CD4-positive, CD25-positive, alpha-beta regulatory T cell (primary cell): ENCODE results near the gene TMEM269. TPM values are rescaled to one million over a fixed set of nuclear protein-coding genes. Genes with fewer than 3 reads are reported as not detected.

Experiments used
- ATAC-seq, 2 donors: fragments of 150-1000 bp; cut with Tn5 transposase; one replicate each; pipeline ENCODE4 v1.10.0; 2021; ENCODE audit warnings: low read depth in 2 of 2, moderate number of reproducible peaks in 2 of 2, moderate library complexity in 1 of 2
- DNase-seq, 3 donors: peaks; one replicate each; pipeline versions ENCODE4 v3.0.0 to v3.0.0-alpha.2; 2012 to 2022; ENCODE audit warnings: mixed read lengths in 1 of 3
- H3K27ac ChIP-seq: one replicate; pipeline ENCODE4 v1.7.0; 2013; ENCODE audit warnings: mild to moderate bottlenecking, low read length; ENCODE audit not compliant: insufficient read depth, poor library complexity, severe bottlenecking
- H3K27me3 ChIP-seq: one replicate; pipeline ENCODE4 v1.7.0; 2013; ENCODE audit warnings: low read length; ENCODE audit not compliant: control insufficient read depth, insufficient read depth
- H3K36me3 ChIP-seq: one replicate; pipeline ENCODE4 v1.7.0; 2013; ENCODE audit warnings: mild to moderate bottlenecking, low read length, moderate library complexity; ENCODE audit not compliant: control insufficient read depth, insufficient read depth
- H3K4me1 ChIP-seq: 2 replicates; pipeline ENCODE4 v1.7.0; 2013; ENCODE audit warnings: mild to moderate bottlenecking, low read length; ENCODE audit not compliant: insufficient read depth, control insufficient read depth, poor library complexity, severe bottlenecking
- H3K4me3 ChIP-seq: one replicate; pipeline ENCODE4 v1.7.0; 2013; ENCODE audit warnings: low read depth, mild to moderate bottlenecking, low read length, moderate library complexity
- H3K9me3 ChIP-seq, 2 experiments: 1 replicate in 1 of 2; 2 replicates in 1 of 2; pipeline ENCODE4 v1.7.0; 2013; ENCODE audit warnings: low read length in 2 of 2, mild to moderate bottlenecking in 1 of 2, moderate library complexity in 1 of 2; ENCODE audit not compliant: control insufficient read depth in 2 of 2
- H3K27ac Mint-ChIP-seq, 3 donors: one replicate each; pipeline ENCODE4 v1.8.0; 2020 to 2022; ENCODE audit warnings: mild to moderate bottlenecking in 3 of 3, mixed read lengths in 3 of 3, moderate library complexity in 2 of 3
- H3K27me3 Mint-ChIP-seq: one replicate; pipeline ENCODE4 v1.8.0; 2022; ENCODE audit warnings: mild to moderate bottlenecking, mixed read lengths
- H3K36me3 Mint-ChIP-seq: one replicate; pipeline ENCODE4 v1.8.0; 2020; ENCODE audit warnings: mixed read lengths
- H3K4me1 Mint-ChIP-seq, 4 donors: one replicate each; pipeline ENCODE4 v1.8.0; 2020 to 2022; ENCODE audit warnings: mixed read lengths in 4 of 4, mild to moderate bottlenecking in 1 of 4
- H3K4me3 Mint-ChIP-seq, 4 donors: one replicate each; pipeline ENCODE4 v1.8.0; 2020 to 2022; ENCODE audit warnings: mild to moderate bottlenecking in 4 of 4, mixed read lengths in 4 of 4, moderate library complexity in 3 of 4
- H3K9me3 Mint-ChIP-seq, 7 donors: one replicate each; pipeline ENCODE4 v1.8.0; 2020 to 2022; ENCODE audit warnings: mixed read lengths in 7 of 7, mild to moderate bottlenecking in 3 of 7, moderate library complexity in 2 of 7
- polyA plus RNA-seq, 4 donors: library from polyadenylated mRNA; unstranded; fragments of 300-500 nt; fragmentation: Illumina TruSeq; gene quantifications; one replicate each; pipeline ENCODE4 v1.2.3, GENCODE V29; 2021
- total RNA-seq: library from RNA; stranded (reverse); gene quantifications from one replicate; pipeline ENCODE4 v1.2.3, GENCODE V29; 2022

TMEM269 gene
- total and polyA plus RNA-seq, 5 donors from 2014 or later, result 0.12 to 1.1 TPM; not detected in 3

GRCh38 chr1:42817976-42818375, 33.2 kb downstream of the TMEM269 start:
- no peaks in the 10 kb centered on the region for H3K36me3 ChIP-seq
- peaks cover 19% of the 10 kb centered on the region for H3K4me1 ChIP-seq
- Mint-ChIP-seq H3K4me1 (peaks cover 16 to 34% (median 29%) of the 10 kb centered on the region in 4 donors), H3K36me3 (peaks cover 12% of the 10 kb centered on the region), H3K27ac (peak overlapping the region in 1 of 3 donors; percentile 44), H3K9me3 (peaks cover 0 to 2% (median 0%) of the 10 kb centered on the region in 7 donors), H3K4me3 (peak overlapping the region; percentile 81 to 92 (median 83)), H3K27me3 (no peaks in the 10 kb centered on the region)
- no peaks in the 10 kb centered on the region for H3K9me3 ChIP-seq
- no peak overlapping the region for H3K27ac ChIP-seq
- DNase-seq (no peak), ATAC-seq (no peak)
- peak overlapping the region; percentile 93 for H3K4me3 ChIP-seq
- H3K27me3 ChIP-seq, result no peaks in the 10 kb centered on the region

DNA sequence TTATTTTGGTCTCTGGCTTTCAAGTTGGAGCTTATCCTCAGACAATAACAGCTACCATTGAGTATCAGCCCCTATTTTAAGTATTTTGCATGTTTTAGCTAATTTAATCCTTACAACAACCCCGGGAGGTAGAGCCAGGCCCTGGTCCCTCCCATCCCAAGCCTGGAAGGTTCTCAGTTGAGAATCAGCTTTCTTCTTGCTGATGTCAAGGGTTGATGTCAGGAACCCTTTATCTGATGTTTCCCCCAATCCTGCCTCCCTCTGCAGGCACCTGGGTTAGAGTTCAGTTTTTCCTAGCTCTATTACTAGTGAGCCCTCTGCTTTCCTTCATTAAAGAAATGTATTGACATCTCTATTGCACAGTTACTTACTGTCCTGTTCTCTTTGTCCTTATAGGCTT, 36.0 kb downstream of the TMEM269 start:
- Mint-ChIP-seq H3K9me3 (peaks cover 0 to 2% (median 0%) of the 10 kb centered on the region in 7 donors), H3K27me3 (no peaks in the 10 kb centered on the region), H3K36me3 (peaks cover 13% of the 10 kb centered on the region), H3K4me1 (peaks cover 16 to 30% (median 24%) of the 10 kb centered on the region in 4 donors), H3K27ac (peak overlapping the region in 1 of 3 donors; percentile 9), H3K4me3 (peak overlapping the region in 1 of 4 donors; percentile 44)
- H3K4me1 ChIP-seq, result peaks cover 16% of the 10 kb centered on the region
- ATAC-seq (no peak), DNase-seq (no peak)
- H3K27me3 ChIP-seq, result no peaks in the 10 kb centered on the region
- no peaks in the 10 kb centered on the region for H3K36me3 ChIP-seq
- no peak overlapping the region for H3K27ac ChIP-seq
- H3K4me3 ChIP-seq, result no peak overlapping the region
- H3K9me3 ChIP-seq, result no peaks in the 10 kb centered on the region

DNA sequence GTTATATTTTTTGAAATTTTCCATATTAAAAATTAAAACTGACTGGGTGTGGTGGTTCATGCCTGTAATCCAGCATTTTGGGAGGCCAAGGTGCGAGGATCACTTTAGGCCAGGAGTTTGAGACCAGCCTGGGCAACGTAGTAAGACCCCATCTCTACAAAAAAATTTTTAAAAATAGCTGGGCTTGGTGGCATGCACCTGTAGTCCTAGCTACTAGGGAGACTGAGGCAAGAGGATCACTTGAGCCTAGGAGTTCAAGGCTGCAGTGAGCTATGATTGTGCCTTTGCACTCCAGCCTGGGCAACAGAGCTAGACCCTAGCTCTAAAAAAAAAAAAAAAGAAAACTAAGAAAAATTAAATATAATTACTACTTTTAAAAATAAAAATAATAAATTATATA, 36.9 kb downstream of the TMEM269 start:
- no peak for ATAC-seq
- Mint-ChIP-seq H3K4me3 (no peak overlapping the region), H3K36me3 (peaks cover 9% of the 10 kb centered on the region), H3K27ac (no peak overlapping the region), H3K4me1 (peaks cover 9 to 22% (median 17%) of the 10 kb centered on the region in 4 donors), H3K9me3 (peaks cover 0 to 2% (median 0%) of the 10 kb centered on the region in 7 donors), H3K27me3 (no peaks in the 10 kb centered on the region)
- Histone ChIP-seq H3K4me3 (no peak overlapping the region), H3K27me3 (no peaks in the 10 kb centered on the region), H3K27ac (no peak overlapping the region), H3K9me3 (no peaks in the 10 kb centered on the region), H3K36me3 (no peaks in the 10 kb centered on the region), H3K4me1 (peaks cover 7% of the 10 kb centered on the region)
- no peak for DNase-seq

GRCh38 chr1:42822800-42823392, 38.1 kb downstream of the TMEM269 start:
- Mint-ChIP-seq H3K36me3 (peaks cover 9% of the 10 kb centered on the region), H3K27ac (no peak overlapping the region)

GRCh38 chr1:42824481-42825035, 39.8 kb downstream of the TMEM269 start:
- no peak overlapping the region for H3K27ac ChIP-seq
- H3K27ac Mint-ChIP-seq, result peak overlapping the region in 1 of 3 donors; percentile 38
- no peak for DNase-seq

More at GRCh38 chr1:42822800-42823392, 38.1 kb downstream of the TMEM269 start:
- Histone ChIP-seq H3K4me1 (peaks cover 1% of the 10 kb centered on the region), H3K36me3 (no peaks in the 10 kb centered on the region), H3K4me3 (no peak overlapping the region), H3K9me3 (no peaks in the 10 kb centered on the region), H3K27me3 (no peaks in the 10 kb centered on the region), H3K27ac (no peak overlapping the region)
- peak overlapping the region in 1 of 4 donors; percentile 81 for H3K4me3 Mint-ChIP-seq
- ATAC-seq, result no peak
- peaks cover 9 to 17% (median 13%) of the 10 kb centered on the region in 4 donors for H3K4me1 Mint-ChIP-seq
- no peaks in the 10 kb centered on the region for H3K27me3 Mint-ChIP-seq
- no peak for DNase-seq
- H3K9me3 Mint-ChIP-seq, result peaks cover 0 to 2% (median 0%) of the 10 kb centered on the region in 7 donors

DNA sequence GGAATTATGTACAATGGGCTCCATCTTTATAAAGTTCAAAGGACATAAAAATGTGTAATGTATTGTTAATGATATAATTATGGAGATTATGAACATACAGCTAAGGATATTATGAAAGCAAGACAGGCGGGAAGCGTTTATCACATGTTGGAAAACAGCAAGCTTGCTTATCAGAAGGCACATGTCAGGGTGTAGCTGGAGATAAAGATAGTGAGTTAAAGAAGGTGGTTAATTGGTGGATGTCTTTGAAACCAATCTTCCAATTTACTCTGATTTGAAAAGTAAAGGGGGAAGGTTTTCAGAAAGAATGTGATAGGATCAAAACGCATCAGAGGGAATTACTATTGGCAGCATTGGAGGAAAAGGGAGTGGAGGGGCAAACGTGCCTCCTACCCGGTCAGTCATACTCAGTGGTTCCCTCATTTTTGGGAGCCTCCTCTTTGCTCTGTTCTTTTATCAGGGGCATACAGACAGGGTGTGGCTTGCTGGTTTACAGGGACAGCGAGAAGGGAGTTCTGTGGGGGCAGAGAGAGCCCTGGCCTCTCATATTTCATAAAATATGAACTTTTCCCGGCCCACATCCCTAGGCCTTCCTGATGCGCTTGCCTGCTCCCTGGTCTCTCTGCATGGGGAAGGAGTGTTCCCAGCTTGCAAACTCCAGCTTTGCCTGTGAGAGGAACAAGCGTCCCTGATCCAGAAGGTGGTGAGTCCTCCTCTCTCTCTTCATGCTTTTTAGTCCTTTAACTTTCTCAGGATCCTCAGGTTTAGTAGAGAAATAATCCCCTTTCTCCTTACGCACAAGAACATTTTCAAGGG, 40.5 kb downstream of the TMEM269 start:
- H3K4me1 Mint-ChIP-seq, result peaks cover 4 to 7% (median 5%) of the 10 kb centered on the region in 4 donors
- no peak overlapping the region for H3K4me3 Mint-ChIP-seq
- no peak overlapping the region for H3K27ac Mint-ChIP-seq
- no peak for ATAC-seq
- Histone ChIP-seq H3K27me3 (no peaks in the 10 kb centered on the region), H3K4me1 (no peaks in the 10 kb centered on the region), H3K9me3 (no peaks in the 10 kb centered on the region), H3K4me3 (no peak overlapping the region), H3K27ac (no peak overlapping the region), H3K36me3 (no peaks in the 10 kb centered on the region)
- no peaks in the 10 kb centered on the region for H3K27me3 Mint-ChIP-seq
- H3K9me3 Mint-ChIP-seq, result no peaks in the 10 kb centered on the region
- H3K36me3 Mint-ChIP-seq, result peaks cover 6% of the 10 kb centered on the region
- no peak for DNase-seq

More at GRCh38 chr1:42824481-42825035, 39.8 kb downstream of the TMEM269 start:
- H3K9me3 Mint-ChIP-seq, result no peaks in the 10 kb centered on the region
- H3K4me3 Mint-ChIP-seq, result no peak overlapping the region
- H3K27me3 ChIP-seq, result no peaks in the 10 kb centered on the region
- peaks cover 9% of the 10 kb centered on the region for H3K36me3 Mint-ChIP-seq
- peaks cover 4 to 13% (median 6%) of the 10 kb centered on the region in 4 donors for H3K4me1 Mint-ChIP-seq
- H3K36me3 ChIP-seq, result no peaks in the 10 kb centered on the region
- H3K9me3 ChIP-seq, result no peaks in the 10 kb centered on the region
- no peaks in the 10 kb centered on the region for H3K27me3 Mint-ChIP-seq
- ATAC-seq, result no peak
- no peak overlapping the region for H3K4me3 ChIP-seq
- no peaks in the 10 kb centered on the region for H3K4me1 ChIP-seq

DNA sequence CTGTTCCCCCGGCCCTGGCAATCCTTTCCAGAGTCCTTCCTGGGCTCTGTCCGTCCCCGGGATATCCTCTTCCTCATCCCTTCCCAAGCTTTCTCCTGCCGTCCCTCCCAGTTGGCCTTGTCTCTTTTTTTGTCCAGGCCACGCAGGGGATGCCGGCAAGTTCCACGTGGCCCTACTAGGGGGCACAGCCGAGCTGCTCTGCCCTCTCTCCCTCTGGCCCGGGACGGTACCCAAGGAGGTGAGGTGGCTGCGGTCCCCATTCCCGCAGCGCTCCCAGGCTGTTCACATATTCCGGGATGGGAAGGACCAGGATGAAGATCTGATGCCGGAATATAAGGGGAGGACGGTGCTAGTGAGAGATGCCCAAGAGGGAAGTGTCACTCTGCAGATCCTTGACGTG, 45.8 kb downstream of the TMEM269 start:
- H3K4me1 Mint-ChIP-seq, result no peaks in the 10 kb centered on the region
- H3K27ac Mint-ChIP-seq, result no peak overlapping the region
- no peak for ATAC-seq
- H3K9me3 ChIP-seq, result no peaks in the 10 kb centered on the region
- H3K9me3 Mint-ChIP-seq, result no peaks in the 10 kb centered on the region
- no peaks in the 10 kb centered on the region for H3K36me3 ChIP-seq
- no peaks in the 10 kb centered on the region for H3K4me1 ChIP-seq
- H3K27me3 Mint-ChIP-seq, result no peaks in the 10 kb centered on the region
- H3K27me3 ChIP-seq, result no peaks in the 10 kb centered on the region
- H3K36me3 Mint-ChIP-seq, result peaks cover 4% of the 10 kb centered on the region
- DNase-seq, result no peak
- no peak overlapping the region for H3K4me3 Mint-ChIP-seq
- H3K4me3 ChIP-seq, result no peak overlapping the region
- no peak overlapping the region for H3K27ac ChIP-seq
